Stimulated activated CD8-positive, alpha-beta memory T cell treated with anti-CD3 and anti-CD28 coated beads, Interleukin-4, amount 100 ng/mL, for 24 hours (primary cell): ENCODE results near the gene VSIG10.
"Not testable (repeated sequence)": the region's sequence is repeated elsewhere in the genome, so short reads cannot be mapped to it uniquely, and the experiment has no call there.

ENCODE experiments used
- DNase-seq: peaks from one replicate; pipeline ENCODE4 v3.0.0-alpha.2; 2020; ENCODE audit warnings: low read depth

The VSIG10 gene

GRCh38 chr12:118103601-118104382 is at the start of gene VSIG10:
VSIG10 (minus strand) TSS chr12:118104011; CDS start chr12:118103671, 340 bp downstream.
- no peak for DNase-seq

- DNase-seq = no peak
Measured at GRCh38 chr12:118151755-118152154, 47.9 kb upstream of the VSIG10 start.

- no peak for DNase-seq
Measured at GRCh38 chr12:118150625-118151024, 46.8 kb upstream of the VSIG10 start.

GRCh38 chr12:118148287-118148686 is 44.5 kb upstream of the VSIG10 start:
- no peak for DNase-seq

GRCh38 chr12:118145798-118146156 is 42.0 kb upstream of the VSIG10 start:
- DNase-seq = no peak

GRCh38 chr12:118145113-118145797 is 41.4 kb upstream of the VSIG10 start:
- DNase-seq = no peak

- DNase-seq = no peak
Measured at GRCh38 chr12:118144499-118144898, 40.7 kb upstream of the VSIG10 start.

- DNase-seq = no peak
Measured at GRCh38 chr12:118140825-118141224, 37.0 kb upstream of the VSIG10 start.

GRCh38 chr12:118137148-118137678 is 33.4 kb upstream of the VSIG10 start:
- no peak for DNase-seq

- peak; percentile 23 for DNase-seq
Measured at GRCh38 chr12:118136559-118137003, 32.8 kb upstream of the VSIG10 start.

GRCh38 chr12:118135788-118136558 is 32.2 kb upstream of the VSIG10 start, which contains the start of gene PEBP1:
PEBP1 (plus strand) TSS chr12:118136124; CDS start chr12:118136210, 86 bp downstream.
- peak; percentile 92 for DNase-seq

- DNase-seq = not testable (repeated sequence)
Measured at GRCh38 chr12:118129436-118129835, 25.6 kb upstream of the VSIG10 start.

- no peak for DNase-seq
Measured at GRCh38 chr12:118127867-118128266, 24.1 kb upstream of the VSIG10 start.

- no peak for DNase-seq
Measured at GRCh38 chr12:118126119-118126757, 22.4 kb upstream of the VSIG10 start.

- DNase-seq = no peak
Measured at GRCh38 chr12:118125743-118126118, 21.9 kb upstream of the VSIG10 start.

- no peak for DNase-seq
Measured at GRCh38 chr12:118124333-118124874, 20.6 kb upstream of the VSIG10 start.

- no peak for DNase-seq
Measured at GRCh38 chr12:118122264-118122663, 18.5 kb upstream of the VSIG10 start.

- DNase-seq = peak; percentile 31
Measured at GRCh38 chr12:118120579-118121363, 17.0 kb upstream of the VSIG10 start.

GRCh38 chr12:118119449-118119879 is 15.7 kb upstream of the VSIG10 start:
- DNase-seq = no peak

- DNase-seq = no peak
Measured at GRCh38 chr12:118109088-118109487, 5.3 kb upstream of the VSIG10 start.

- DNase-seq = no peak
Measured at GRCh38 chr12:118107694-118108093, 3.9 kb upstream of the VSIG10 start.
